SK-MEL-5 (cell line): ENCODE measurements around the gene CREM. TPM values are rescaled to one million over a fixed set of nuclear protein-coding genes. Genes with fewer than 3 reads are reported as not detected.
A peak's percentile ranks its signal among the peaks of the same experiment; 100 is the strongest.

ENCODE experiments used
- DNase-seq: peaks from one replicate; pipeline ENCODE4 v3.0.0-alpha.2; 2016; ENCODE audit warnings: low read depth, low spot score
- in situ Hi-C: cut with HindIII; loops from 2 replicates; pipeline ENCODE4 v1.10.0; 2016; ENCODE audit warnings: low sequenced_read_pairs, high pct_unique_total_duplicates, low pct_unique_long_range_greater_than_20kb
- total RNA-seq: library from RNA; depleted of rRNA; stranded (reverse); fragments of >200 nt; shearing (Covaris generic); gene quantifications from 2 replicates; pipeline ENCODE4 v1.2.3, GENCODE V29; 2014

Gene CREM
- total RNA-seq, 1 experiment from 2014 or later, result 344 TPM

GRCh38 chr10:35129185-35129674 lies 2.6 kb downstream of the CREM start:
- DNase-seq, result no peak
- in situ Hi-C loops, result no loop called here

- no peak for DNase-seq
- in situ Hi-C loops, result no loop called here
These were observed 4.0 kb downstream of the CREM start for GRCh38 chr10:35130663-35131062.

- in situ Hi-C loops, result no loop called here
- no peak for DNase-seq
These were observed 6.1 kb downstream of the CREM start for GRCh38 chr10:35132727-35133126.

GRCh38 chr10:35133586-35133985 lies 6.9 kb downstream of the CREM start:
- in situ Hi-C loops, result no loop called here
- DNase-seq, result no peak

GRCh38 chr10:35135861-35136260 lies 9.2 kb downstream of the CREM start:
- in situ Hi-C loops, result no loop called here
- no peak for DNase-seq

DNA sequence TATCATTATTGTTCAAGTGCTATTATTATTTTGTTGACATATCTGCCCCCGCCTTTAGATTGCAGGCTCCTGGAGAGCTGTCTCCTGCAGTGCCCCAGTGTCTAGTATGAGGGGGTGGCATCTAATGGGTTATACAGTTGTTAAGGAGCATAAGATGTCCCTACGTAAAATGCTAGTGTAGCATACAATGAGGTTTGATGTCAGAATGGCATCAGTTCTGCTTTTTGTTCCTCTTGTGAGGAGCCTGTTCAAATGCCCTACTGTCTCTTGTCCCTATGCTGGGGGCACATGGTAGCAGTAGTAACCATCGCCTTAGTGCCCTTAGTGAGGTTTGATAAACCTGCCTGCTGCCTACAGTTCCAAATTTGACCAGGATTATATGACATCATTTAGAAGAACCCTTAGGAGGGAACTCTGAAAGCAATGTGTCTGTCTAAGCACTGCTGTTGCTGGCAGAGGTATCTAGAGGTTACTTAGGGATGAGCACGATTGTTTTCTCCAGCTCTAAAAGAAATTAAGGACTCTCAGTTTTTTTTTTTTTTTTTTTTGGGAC lies 9.7 kb downstream of the CREM start:
- no peak for DNase-seq
- in situ Hi-C loops, result no loop called here

GRCh38 chr10:35140126-35140525 lies 13.5 kb downstream of the CREM start:
- DNase-seq, result no peak
- in situ Hi-C loops, result no loop called here

GRCh38 chr10:35140727-35141126 lies 14.1 kb downstream of the CREM start:
- DNase-seq, result no peak
- in situ Hi-C loops, result no loop called here

DNA sequence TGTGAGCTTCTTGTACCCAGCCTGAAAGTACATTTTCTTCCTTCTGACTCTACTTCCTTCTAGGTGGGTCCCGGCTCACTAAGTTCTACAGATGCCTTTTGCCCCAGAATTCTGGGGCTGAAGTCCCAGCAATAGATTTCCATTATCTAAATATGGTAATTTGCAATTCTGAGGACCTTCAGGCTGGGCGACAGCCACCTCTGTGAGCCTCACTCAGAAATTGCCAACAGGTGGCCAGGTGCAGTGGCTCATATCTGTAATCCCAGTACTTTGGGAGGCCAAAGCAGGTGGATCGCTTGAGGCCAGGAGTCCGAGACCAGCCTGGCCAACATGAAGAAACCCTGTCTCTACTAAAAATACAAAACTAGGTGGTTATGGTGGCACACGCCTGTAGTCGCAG lies 23.7 kb downstream of the CREM start:
- DNase-seq, result no peak
- in situ Hi-C loops, result no loop called here

GRCh38 chr10:35152992-35153391 lies 26.3 kb downstream of the CREM start:
- in situ Hi-C loops, result no loop called here
- DNase-seq, result no peak

GRCh38 chr10:35153716-35154115 lies 27.1 kb downstream of the CREM start:
- in situ Hi-C loops, result no loop called here
- DNase-seq, result no peak

GRCh38 chr10:35160743-35161142 lies 34.1 kb downstream of the CREM start:
- DNase-seq, result no peak
- in situ Hi-C loops, result no loop called here

GRCh38 chr10:35161906-35162305 lies 35.3 kb downstream of the CREM start:
- in situ Hi-C loops, result no loop called here
- DNase-seq, result no peak

GRCh38 chr10:35165136-35165535 lies 38.5 kb downstream of the CREM start:
- in situ Hi-C loops, result no loop called here
- DNase-seq, result peak; percentile 53

DNA sequence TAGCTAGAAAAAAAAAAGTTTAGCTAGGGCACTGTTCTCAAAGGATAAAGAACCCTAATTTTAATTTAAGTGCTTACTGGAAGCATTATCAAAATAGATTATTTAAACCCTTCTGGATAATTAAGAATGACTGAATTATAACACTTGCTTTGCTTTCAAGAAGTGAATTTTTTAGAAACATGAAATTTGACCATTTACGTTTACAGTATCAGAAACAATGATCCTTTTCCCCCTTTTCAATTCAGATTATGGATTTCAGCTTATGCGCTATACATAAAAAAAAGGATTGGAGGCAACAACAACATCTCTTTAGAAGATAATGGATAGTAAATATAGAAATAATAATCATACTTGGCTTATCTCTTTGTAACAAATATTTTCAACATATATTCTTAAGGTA lies 39.2 kb downstream of the CREM start:
- in situ Hi-C loops, result no loop called here
- DNase-seq, result no peak

DNA sequence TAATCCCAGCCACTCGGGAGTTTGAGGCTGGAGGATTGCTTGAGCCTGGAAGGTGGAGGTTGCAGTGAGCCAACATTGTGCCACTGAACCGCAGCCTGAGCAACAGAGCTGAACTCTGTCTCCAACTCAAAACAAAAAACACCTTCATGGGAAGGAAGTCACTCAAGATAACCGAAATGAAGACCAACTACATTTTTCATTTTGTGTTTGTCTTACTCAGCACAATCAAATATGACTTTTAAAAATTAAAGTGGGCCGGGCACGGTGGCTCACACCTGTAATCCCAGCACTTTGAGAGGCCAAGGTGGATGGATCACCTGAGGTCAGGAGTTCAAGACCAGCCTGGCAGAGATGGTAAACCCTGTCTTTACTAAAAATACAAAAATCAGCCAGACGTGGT lies 40.0 kb downstream of the CREM start:
- in situ Hi-C loops, result no loop called here
- DNase-seq, result no peak

- in situ Hi-C loops, result no loop called here
- DNase-seq, result no peak
These were observed 40.7 kb downstream of the CREM start for GRCh38 chr10:35167342-35167741.

DNA sequence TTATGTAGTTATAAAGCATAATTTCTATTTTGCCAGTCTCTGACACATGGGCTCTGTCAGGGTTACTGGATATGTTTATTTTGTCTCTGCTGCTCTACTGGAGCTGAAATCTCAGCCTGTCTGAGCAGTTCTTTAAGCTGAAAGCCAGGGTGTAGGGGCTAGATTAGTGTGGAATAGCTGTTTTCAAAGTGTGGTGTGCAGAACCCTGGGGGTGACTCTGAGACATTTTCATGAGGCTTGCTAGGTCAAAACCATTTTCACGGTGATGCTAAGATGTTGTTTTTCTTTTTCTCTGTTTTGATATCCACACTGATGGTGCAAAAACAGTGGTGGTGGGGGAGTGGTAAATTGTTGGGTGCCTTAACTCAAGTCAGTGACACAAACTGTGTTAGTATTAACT lies 45.5 kb downstream of the CREM start:
- DNase-seq, result peak; percentile 23
- in situ Hi-C loops, result no loop called here

DNA sequence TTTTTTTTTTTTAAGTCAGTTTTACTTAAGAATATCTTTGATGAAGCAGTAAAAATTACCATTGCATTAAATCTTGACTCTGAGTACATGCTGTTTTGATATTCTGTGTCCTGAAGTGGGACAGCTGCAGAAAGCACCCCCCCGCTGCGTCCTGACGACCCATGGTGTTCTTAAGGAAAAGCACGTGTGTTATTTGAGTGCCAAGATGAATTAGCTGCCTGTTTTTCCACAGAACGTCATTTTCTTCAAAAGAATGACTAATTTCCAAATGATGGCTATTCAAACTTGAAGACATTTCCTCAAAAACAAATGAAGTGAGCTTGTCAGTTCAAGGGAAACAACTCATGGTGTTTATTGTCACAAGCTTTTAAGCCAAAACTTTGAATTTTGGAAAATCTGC lies 45.9 kb downstream of the CREM start:
- in situ Hi-C loops, result no loop called here
- peak; percentile 93 for DNase-seq

- DNase-seq, result no peak
- in situ Hi-C loops, result no loop called here
These were observed 51.7 kb downstream of the CREM start for GRCh38 chr10:35178331-35178730.
